CD4-positive, alpha-beta T cell treated with Interleukin-6 at 100 ng/mL for 8 hours (primary cell): ENCODE results near the gene MRNIP.

Experiments used
- DNase-seq: peaks from one replicate; pipeline ENCODE4 v3.0.0-alpha.2; 2020; ENCODE audit warnings: mixed read lengths, low spot score

MRNIP gene

DNA sequence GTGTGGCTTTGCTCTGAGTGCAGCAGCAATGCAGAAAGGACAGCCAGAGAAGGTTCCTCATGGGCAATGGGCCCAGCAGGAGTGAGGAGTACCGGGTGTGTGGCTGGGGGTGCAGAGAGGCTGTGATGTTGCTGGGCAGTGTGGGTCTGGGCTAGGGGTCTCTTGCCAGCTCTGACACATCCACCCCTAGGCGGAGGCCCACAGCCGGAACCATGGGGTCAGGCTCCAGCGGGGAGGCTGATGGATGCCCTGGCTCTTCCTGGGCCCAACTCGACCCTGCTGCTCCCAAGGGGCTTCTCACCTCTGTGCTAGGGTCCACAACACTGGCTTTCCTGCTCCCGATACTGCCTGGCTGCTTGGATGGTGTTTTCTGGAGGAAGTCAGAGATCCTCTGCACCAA lies 29.2 kb upstream of the MRNIP start:
- no peak for DNase-seq

DNA sequence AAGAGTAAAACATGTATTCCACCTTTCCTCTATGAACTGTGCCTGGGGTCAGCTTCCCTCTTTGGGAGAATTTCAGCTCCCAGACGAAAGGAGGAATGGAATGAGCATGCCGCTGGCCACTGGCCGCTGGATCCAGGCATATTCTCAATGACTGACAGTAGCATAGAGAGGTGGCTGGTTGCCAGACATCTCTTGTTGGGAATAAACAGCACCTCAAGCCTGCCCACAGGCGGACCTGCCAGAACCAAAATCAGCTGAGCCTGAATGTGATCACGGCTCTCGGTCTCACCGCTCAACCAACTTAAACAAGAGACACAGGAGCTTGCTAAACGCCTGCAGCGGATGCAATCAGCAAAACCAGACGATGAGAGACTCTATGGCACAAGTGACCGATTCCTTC lies 28.5 kb upstream of the MRNIP start:
- no peak for DNase-seq

DNA sequence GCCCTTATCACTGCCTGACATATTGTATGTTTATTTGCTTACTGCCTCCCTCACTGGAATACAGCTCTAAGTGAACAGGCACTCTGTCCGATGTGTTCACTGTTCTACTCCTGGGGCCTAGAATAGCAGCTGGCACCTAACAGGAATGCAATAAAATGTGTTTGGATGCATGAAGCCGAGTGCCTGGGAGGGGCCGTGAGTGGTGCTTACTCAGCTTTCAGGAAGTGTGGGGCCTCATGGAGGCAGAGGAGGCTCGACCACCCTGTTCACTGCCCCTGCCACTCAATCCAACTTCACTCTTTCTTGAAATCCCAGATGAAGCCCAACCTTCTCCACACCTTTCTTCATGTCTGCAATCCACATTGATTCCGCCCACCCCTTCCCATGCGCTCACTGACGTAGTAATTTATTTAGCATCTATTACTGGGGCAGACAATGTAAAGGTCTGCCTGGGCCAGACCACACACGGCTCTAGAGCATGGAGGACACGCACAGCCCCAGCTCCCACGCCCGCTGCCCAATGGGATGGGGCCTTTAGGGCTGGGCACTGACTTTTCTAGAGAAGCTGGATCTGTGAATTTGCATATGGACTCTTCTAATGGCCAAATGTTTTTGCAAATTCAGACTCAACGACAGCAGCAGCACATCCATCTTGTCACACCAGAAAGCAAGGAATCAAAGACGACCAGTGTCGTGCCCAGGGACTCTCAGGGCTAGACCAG lies 27.7 kb upstream of the MRNIP start:
- no peak for DNase-seq

DNA sequence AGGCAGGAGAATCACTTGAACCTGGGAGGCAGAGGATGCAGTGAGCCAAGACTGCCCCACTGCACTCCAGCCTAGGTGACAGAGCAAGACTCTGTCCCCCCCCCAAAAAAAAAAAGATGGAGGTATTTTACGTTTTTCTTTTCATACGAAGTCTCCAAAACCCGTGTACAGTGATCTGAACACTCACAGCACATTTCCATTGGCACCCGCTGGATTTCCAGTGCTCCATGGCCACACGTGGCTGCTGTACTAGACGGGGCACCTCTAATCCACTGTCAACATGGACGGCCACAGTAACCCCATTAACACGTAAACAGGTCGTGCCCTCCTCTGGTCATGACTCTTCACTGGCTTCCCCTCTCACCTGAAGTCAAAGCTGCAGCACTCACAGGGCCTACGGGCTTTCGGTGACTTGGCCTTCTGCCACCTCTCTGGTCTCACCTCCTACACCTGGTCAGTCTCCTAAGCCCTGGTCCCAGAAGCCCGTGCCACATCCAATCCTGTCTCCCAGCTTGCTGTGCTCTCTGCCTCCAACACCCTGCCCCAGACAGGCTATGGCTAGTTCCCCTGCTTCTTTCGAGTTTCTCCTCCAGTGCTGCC lies 27.0 kb upstream of the MRNIP start:
- DNase-seq = no peak

DNA sequence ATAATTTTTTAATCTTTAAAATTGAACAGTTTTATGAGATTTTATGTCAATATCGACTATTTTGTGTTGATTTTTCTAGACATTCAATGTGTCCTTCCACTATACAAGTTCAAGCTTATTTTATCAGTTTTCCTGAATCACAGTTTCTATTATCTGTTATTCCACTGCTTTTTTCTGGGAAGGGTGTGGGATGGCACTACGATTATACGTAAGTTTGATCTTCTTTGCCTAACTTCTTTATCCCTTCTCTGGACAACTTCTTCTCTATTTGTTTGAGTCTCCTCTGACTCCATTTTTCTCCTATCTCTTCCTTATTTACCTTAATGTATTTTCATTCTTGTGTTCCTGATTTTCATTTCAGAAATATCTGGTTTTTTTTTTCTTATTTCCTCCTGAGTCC lies 24.5 kb upstream of the MRNIP start:
- no peak for DNase-seq

DNA sequence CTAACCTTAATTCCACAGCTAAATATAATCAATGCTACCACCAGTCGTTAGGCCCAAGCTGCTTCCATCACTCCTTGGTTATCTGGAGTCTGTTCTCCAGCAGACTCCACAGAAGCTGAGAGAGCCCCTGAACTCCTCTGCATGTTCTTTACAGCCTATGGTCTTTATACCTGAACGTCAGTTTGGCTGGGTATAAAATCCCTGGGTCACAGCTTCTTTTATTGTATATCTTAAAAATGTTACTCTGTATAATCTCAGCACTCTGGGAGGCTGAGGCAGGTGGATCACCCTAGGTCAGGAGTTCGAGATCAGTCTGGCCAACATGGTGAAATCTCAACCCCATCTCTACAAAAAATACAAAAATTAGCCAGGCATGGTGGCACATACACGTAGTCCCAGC lies 23.7 kb upstream of the MRNIP start:
- DNase-seq = no peak

DNA sequence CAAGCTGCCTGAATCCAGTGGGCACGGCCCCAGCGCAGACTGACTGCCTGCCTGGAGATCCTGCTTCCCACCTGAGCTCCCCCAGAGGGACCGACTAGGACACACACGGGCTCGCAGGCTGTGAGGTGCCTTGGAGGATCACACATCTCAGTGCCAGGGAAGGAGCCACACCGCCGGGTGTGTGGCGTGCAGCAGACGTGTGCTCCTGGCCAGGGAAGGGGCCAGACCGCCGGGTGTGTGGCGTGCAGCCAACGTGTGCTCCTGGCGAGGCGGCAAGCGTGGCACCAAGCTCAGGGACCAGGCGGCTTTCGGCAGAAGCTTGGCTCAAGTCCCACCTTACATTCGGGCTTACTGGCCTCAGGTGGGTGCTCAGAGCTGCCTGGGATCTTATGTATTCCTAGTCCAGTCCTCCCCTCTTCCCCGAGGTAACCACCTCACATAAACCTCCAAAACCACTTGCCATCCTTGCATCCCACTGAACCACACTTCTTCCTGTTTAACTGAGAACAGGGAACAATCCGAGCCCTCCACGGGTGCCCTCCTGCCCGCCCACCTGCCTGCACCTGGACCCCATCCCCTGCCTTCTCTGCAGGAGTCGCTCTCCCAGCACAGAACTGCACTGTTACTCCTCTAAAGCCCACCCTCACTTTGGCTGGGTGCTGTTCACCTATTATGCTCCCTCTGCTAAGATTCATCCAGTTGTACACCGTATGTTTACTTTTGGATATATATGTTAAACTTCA lies 22.4 kb upstream of the MRNIP start:
- DNase-seq = no peak

DNA sequence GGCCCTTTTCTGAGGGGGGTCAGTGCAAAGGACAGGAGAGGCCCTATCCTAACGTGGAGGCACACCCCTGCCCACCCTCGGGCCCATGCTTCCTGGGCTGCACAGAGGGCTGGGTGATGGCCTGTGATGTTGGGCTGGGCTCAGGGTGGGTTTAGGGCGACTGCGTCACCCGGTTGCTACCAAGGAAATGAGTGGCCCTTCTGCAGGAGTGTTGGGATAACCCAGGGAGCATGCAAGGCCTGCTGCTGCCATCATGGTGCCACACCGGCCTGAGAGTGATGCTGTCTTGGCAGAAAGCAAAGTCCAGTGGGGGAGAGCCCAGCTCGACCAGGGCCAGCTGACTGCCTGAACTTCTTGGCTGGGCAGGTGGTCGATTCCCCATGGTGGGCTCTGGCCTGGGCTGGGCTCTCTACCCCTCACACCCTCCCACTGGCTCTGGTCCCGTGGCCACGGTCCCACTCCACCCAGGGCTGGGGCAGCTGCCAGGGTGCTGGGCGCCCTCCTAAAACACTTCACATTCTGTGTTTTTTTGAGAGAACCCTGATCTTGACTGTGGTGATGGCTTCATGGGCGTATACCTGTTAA lies 21.5 kb upstream of the MRNIP start:
- DNase-seq = no peak

DNA sequence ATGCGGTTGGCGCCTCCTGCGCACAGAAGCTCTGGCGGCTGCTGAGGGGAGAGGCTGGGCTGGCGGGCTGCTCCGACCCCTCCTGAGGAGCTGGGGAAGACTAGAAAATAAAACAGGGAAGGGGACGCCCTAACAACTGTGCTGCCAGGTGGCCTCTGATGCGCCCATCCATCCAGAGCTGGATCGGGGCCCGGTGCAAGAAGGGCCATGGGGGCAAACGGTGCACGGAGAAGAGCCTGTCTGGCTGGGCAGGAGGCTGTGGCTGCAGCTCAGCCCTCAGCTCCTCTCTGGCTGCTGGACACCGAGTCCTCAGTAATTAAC lies 21.0 kb upstream of the MRNIP start:
- no peak for DNase-seq

DNA sequence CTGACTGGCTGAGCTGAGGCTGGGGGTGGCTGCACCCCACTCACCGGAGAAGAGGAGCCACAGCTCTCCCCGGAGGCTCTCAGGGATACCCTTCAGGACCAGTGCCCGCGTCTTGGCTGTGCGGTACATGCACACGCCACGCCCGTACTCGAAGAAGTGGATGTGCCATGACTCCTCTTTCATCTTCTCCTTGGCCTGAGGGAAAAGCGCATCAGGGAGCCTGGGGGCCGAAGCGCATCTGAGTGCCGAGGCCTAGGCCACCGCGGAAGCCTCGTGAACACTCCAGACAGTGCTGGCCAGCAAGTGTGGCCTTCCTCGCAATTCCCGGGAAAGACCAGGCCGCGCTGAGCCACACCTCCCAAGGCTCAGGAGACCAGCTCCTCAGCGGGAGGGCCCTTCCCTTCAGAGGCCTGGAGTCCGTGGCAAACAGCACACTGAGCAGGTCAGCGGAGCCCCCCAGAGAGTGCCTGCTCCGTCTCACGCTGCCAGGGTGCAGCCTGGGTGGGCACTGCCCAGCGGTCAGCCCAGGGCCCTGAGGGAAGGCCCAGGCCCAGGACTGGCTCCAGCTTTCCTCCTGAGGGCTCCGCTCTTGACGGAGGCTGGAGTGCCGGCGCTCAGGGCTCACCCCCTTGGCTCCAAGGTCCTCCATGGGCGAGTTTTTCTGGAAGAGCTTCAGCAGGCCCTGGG lies 20.5 kb upstream of the MRNIP start:
- no peak for DNase-seq

DNA sequence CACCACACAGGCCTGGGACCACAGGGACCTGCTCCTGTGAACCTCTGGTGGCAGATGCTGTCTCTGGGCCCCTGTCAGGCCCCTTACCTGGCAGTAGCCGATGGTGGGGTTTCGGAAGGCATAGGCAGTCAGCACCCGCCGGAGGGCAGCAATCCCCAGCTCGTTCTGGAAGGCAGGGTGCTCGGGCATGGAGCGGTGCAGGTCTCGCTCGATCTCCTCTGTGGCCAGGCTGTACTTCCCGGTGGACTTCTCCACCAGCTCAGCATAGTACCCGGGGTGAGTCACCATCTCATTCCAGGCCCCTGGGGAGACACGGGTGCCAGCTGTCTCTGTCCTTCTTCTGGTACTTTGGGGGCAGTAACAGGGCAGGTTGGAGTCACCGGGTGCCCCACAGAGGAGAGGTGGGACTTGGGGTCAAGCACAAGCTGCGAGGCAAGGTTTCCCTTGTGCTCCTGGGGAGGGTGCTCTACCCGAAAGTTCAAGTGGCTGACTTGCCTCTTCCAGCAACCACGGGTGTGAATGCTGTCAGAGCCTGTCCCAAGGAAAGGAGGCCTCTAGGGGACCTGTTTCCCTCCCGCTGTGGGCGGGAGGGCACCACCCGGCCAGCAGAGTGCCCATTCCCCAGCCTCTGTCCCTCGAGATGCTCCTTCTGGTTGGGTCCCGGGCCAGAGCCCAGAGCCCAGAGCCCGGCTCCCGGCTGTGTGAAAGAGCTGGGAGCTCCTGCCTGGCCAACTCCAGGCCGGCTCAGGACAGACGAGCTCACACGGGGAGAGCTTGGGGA lies 19.8 kb upstream of the MRNIP start:
- no peak for DNase-seq

DNA sequence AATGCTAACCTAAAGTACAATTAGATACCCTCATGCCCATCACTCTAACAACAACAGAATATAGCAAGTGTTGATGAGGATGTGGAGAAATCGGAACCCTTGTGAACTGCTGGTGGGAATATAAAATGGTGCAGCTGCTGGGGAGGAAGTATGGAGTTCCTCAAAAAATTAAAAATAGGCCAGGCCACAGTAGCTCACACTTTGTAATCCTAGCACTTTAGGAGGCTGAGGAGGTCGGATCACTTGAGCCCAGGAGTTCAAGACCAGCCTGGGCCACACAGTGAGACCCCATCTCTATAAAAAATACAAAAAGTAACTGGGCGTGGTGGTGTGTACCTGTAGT lies 18.0 kb upstream of the MRNIP start:
- DNase-seq = no peak

DNA sequence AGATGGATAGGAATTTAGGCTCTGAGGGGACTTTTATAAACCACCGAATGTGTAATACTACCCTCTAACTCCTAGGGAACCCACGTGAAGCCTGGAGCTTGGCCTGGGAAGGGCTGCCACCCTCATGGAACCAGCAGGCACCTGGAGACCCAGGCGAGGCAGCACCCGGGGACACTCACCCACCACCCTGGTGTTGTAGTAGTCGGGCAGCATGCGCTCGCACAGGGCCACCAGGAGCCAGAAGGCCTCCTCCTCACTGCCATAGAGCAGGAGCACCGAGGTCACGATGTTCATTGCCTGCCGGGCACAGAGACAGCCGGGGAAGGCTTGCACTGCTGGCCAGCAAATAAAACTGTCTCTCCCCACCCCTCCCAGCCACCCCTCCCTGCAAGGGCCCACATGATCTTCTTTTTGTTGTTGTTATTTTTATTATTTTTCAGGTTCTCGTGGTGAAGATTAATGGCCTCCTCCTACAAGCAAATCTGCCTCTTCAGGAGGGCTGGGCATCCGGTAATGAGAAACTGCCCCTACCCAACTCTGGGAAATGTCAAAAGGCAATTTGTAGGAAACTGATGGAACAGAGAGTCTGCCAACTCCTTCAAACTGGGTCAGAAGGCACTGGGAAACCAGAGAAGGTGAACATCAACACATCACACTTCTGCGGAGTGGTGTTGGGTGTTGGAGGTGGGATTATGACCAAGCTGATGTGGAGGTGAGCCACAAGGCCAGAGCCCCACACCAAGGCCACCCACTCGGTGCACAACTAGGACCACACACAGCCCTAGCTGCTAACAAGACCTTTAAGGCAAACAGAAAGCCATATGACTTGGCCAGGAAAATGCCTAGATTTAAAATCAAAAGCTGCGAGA lies 17.4 kb upstream of the MRNIP start:
- DNase-seq = no peak

DNA sequence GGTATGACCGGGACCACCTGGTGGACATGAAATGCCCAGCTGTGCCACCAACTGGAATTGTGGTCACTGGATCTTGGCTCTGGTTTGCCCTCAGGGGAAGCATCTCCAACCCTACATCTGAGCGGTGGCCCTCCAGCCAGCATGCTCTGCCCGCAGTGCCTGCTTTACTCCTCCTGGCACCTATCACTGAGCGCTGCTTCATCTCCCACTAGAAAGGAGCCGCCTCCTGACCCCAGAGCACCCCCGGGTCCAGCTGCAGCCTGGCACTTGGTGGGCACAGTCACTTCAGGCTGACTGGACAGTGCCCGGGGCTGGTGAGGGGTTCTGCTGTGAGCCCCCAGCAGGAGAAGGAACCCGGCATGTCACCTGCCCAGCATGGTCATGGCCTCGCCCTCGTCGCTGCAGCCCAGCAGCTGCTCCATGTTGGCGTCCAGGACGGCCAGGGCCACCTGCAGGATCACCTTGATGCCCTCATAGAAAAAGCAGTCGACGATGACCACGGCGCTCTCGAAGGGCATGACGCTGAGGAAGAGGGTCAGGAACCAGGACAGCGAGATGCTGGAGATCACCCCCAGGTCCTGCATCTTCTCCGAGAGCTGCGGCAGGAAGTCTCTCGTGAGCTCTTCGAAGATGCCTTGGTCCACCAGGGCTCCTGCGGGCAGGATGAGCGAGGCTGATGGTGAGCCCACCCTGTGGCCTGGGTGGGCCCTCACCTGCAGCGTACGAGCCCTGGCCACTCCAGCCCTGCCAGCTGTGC lies 16.1 kb upstream of the MRNIP start:
- DNase-seq = no peak

DNA sequence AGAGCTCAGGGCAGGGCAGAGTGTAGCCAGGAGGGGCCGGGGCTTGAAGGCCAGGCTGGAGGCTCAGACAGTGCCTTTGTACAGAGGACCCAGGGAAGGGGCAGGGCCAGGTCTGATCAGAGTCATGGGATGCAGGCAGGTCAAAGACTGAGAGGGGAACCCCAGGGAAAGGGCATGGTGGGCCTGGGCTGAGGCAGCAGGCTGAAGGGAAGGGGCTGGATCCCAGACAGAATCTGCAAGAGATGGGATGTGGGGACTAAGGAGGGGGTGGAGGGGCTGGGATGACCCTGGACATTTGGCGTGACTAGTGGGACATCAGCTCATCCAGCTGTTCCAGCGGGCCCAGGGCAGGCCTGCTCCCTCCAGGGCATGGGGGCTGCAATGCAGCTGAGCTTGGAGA lies 15.5 kb upstream of the MRNIP start:
- no peak for DNase-seq

DNA sequence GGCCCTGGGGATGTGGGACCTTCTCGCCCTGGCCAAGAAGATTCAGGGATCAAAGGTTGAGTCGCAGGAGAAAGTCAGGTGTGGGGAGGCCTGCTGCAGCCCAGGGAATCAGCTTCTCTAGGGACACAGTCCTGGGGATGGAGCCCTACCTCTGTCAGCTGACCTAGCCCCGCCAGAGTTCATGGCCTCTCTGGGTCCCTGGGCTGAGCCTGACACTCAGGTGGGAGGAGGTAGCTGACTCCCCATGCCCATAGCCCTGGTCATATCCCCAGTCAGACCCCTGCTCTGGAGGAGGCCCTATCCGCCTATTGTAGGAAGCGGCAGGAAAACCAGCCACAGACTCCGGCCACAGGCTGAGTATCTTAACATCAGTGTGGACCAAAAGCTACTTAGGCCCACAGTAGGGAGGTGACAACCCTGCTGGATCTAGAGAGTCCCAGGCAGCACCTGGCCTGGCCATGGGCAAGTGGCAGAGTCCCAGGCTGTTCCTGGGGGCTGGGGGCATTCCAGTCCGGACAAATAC lies 15.0 kb upstream of the MRNIP start:
- no peak for DNase-seq

DNA sequence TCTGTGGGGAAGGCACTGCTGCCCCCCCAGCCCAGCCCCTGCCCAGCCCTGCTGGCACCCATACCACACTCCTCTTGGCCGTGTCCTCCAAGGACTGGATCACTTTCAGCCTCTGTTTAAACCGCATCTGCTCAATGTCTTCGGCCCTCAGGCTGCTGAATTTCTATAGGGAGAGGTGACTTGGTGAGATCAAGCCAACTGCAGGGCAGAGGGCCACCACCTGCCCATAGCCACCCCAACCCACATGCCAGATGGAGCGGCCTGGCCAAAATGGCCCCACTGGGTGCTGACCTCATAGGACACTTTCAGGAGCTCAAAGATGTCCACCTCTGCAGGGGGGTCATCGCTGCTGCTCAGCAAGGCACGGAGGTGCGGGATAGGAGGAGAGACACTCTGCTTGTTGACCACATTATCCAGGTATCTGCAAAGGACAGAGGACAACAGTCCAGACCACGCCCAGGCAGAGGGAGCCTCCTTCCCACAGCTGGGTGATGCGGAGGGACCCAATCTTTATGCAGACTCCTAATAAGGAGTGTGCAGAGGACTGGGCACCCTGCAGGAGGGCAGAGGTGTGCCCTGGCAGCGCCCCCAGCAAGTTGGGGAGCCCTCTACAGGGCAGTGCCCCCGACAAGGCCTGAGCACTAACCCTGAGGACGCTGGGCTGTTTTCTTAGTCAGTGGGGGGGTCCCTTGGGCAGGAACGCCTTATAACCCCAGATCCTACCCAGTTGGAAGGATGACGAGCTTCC lies 14.4 kb upstream of the MRNIP start:
- no peak for DNase-seq

DNA sequence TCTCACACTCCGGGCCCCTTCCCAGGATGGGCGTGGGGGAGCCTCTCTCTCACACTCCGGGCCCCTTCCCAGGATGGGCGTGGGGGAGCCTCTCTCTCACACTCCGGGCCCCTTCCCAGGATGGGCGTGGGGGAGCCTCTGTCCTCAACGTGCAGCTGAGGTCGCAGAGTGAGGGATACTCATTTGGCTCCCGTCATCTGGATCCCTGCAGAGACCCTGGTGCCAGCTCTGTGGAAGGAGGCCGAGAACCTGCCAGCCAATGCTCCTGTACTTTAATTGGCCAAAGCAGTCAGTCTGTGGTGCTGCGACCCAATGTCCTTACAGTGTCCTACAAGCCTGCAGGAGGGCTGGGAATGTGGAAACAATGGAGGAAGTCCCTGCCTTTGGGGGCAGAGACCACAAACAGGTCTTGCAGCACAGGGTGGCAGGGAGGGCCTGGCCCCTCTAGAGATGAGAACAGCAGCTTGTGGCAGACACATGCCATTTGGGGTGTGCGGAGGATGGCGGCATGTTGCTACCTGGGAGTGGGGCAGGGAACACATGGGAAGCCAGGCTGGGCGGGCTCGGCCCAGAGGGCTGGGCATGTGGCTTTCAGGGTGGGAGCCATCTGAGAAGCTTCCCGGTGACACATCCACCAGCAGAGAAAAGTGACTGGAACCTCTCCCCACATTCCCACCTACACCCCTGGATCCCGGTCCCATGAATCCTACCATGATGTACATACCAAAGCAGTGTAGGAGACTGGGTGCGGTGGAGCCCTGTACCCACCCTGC lies 13.6 kb upstream of the MRNIP start:
- no peak for DNase-seq
